OCI-LY1 (cell line): Measurements from ENCODE around the gene MAT1A.

Experiments used
- CTCF ChIP-seq: fragments of 200-600 bp; sonication (generic), shearing (Covaris generic); IDR thresholded peaks from 2 replicates; pipeline ENCODE4 v1.5.1; 2017; ENCODE audit warnings: mild to moderate bottlenecking, antibody characterized with exemption, low read length, moderate library complexity, mixed read lengths
- EZH2 ChIP-seq: fragments of 200-600 bp; sonication (generic), shearing (Covaris generic); IDR thresholded peaks from 2 replicates; pipeline ENCODE4 v1.8.0; 2017; ENCODE audit warnings: borderline replicate concordance, mixed run types, mild to moderate bottlenecking, antibody characterized with exemption, low read length, moderate library complexity, mixed read lengths

- TF ChIP-seq CTCF (no peak), EZH2 (no peak)
Measured at GRCh38 chr10:80292607-80293239, 3.3 kb upstream of the MAT1A start.
